ENCODE data around the gene ARF3. TPM values are rescaled to one million over a fixed set of nuclear protein-coding genes. Genes with fewer than 3 reads are reported as not detected.
A peak's percentile ranks its signal among the peaks of the same experiment; 100 is the strongest.
"Not testable (repeated sequence)": the region's sequence is repeated elsewhere in the genome, so short reads cannot be mapped to it uniquely, and the experiment has no call there.

ARF3 gene
- total RNA-seq, 1 experiment from 2014 or later: 141 TPM

DNA sequence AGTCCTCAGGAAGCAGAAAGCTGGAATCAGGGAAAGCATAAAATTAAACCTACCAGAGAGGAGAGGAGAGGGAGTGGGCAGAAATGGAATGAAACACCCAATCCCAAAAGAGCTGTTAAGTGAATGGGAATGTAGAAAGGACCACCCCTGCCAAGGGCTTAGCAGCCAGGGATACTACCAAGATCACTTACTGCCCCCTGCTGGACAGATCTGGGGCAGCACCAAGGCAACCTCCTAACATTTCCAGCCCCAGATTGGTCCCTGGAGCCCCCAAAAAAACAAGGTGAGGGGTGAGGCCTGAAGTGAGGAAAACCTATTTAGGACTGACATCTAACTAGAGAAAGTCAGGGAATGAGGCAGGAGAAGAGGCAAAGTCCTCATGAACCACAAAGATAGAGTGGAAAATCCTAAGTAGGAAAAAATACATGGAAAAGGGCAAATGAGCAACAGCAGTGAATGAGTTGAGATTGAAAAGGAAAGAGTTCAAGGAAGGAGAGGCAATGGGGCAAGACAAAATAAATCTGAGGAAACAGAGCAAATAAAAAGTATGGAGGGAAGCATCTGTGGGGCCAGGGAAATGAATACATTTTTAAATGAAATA is 20.8 kb downstream of the ARF3 start:
- in situ Hi-C loops (cut with HindIII; ENCODE audit: low sequenced_read_pairs): no loop called here

DNA sequence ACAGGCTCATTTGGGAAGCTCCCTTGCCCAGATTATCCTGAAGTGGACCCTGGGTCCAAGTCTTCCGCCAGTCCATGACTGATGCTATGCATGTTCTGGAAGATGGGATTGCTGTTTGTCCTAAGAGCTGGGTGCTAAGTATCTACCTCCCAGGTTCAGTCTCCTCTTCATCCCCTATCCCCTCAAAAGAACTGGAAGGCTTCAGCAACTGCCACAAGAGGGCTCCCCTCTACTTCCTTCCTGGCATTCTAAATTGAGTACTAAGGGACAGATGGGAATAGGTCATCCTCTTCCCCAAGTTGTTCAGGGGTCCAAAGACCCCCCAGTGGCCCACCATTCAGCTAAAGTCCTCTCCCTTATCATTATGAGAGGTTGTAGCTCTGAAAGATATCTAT is 23.0 kb downstream of the ARF3 start:
- in situ Hi-C loops (cut with HindIII; ENCODE audit: low sequenced_read_pairs): no loop called here
- DNase-seq (ENCODE audit: low spot score): no peak

More for the DNA sequence above, 20.8 kb downstream of the ARF3 start:
- peak; percentile 76 for DNase-seq (ENCODE audit: low spot score)

DNA sequence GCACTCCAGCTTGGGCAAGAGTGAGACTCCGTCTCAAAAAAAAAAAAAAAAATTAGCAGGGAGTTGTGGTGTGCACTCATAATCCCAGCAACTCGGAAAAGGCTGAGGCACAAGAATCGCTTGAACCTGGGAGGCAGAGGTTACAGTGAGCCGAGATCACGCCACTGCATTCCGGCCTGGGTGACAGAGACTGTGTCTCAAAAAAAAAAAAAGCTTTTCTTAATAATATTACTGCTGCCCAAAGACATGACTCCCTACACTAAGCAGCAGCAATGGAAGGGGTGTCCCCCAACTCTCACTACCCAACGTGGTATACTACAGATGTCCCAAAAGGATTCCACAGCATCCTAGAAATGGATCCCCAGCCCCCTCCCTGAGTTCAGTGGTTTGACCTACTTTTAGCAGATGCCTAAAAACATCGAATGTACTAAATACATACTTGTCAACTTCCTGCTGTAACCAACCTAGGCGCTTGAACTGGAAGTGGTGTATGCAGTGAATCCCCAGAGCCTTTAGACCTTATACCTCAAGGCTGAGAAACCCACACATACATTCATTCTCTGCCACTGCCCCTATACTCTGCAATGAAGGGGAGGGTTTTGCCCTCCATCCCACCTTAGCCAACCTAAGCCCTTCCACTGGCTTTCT is 23.5 kb downstream of the ARF3 start:
- in situ Hi-C loops (cut with HindIII; ENCODE audit: low sequenced_read_pairs): no loop called here
- DNase-seq (ENCODE audit: low spot score): no peak

DNA sequence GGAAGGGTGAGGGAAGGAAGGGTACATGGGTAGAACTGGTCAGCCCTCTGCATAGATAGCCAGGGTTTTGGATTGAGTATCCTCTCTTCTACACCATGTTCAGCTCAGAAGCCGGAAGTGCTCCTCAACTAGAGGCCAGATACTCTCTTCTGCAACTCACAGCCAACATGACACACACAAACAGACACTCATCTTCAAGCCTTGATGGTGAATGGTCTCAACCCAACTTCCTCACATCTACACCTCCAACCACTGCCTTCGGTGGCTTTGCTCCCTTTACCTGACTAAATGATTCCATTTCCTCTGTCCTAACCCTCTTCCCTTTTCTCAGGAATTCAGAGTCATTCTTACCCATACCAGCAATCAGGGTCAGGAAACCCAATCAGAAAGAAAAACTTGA is 24.4 kb downstream of the ARF3 start:
- in situ Hi-C loops (cut with HindIII; ENCODE audit: low sequenced_read_pairs): no loop called here
- no peak for DNase-seq (ENCODE audit: low spot score)

DNA sequence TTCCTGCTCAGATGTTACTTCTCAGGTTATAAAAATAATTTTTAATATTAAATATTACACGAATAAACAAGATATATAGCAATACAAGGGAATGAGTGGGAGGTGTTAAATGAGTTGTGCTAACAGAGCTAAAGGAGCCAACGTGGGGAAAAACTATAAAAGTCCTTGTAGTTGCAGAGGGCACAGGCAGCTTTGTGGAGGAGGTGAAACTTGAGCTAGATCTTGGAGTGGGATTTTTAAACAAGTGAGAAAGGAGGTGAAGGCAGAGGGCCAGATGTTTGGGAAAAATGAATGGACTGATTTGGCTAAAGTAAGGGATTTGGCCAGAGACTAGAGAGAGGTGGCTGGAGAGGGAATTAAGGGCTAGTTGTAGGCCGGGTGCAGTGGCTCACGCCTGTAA is 26.8 kb downstream of the ARF3 start:
- no peak for DNase-seq (ENCODE audit: low spot score)
- in situ Hi-C loops (cut with HindIII; ENCODE audit: low sequenced_read_pairs): no loop called here

DNA sequence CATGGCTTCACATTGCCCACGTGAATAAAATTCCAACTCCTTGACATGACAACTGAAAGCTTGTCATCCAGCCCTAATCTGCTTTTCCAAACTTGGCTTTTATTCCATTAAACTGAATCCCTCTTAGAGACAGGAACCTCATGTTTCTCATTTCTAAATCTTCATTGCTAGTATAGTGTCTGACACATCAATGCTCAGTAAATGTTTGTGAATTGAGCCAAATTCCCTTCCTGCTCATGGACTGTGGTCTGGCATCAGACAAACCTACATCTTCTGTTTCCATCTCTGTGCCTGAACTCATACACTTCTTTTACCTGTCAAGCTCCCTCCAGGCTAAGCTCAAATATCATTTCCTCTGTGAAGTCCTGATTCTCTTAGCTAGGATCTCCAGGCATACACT is 27.7 kb downstream of the ARF3 start:
- DNase-seq (ENCODE audit: low spot score): no peak
- in situ Hi-C loops (cut with HindIII; ENCODE audit: low sequenced_read_pairs): no loop called here

DNA sequence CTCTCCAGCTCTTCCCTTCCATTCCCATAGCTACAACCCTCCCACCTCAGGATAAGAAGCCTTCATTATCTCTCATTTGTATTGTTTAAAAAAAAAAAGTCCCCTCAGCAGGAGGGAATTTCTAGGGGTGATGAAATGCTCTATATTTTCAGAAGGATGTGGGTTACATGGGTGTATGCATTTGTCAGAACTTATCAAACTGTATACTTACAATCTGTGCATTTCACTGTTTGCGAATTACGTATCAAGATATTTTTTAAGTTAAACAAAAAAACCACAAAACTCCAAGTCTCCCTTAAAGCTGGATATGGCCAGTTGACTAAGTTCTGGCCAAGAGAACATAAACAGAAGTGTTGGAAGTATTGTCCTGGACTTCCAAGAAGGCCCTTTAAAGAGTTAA is 30.0 kb downstream of the ARF3 start:
- in situ Hi-C loops (cut with HindIII; ENCODE audit: low sequenced_read_pairs): no loop called here
- DNase-seq (ENCODE audit: low spot score): no peak

DNA sequence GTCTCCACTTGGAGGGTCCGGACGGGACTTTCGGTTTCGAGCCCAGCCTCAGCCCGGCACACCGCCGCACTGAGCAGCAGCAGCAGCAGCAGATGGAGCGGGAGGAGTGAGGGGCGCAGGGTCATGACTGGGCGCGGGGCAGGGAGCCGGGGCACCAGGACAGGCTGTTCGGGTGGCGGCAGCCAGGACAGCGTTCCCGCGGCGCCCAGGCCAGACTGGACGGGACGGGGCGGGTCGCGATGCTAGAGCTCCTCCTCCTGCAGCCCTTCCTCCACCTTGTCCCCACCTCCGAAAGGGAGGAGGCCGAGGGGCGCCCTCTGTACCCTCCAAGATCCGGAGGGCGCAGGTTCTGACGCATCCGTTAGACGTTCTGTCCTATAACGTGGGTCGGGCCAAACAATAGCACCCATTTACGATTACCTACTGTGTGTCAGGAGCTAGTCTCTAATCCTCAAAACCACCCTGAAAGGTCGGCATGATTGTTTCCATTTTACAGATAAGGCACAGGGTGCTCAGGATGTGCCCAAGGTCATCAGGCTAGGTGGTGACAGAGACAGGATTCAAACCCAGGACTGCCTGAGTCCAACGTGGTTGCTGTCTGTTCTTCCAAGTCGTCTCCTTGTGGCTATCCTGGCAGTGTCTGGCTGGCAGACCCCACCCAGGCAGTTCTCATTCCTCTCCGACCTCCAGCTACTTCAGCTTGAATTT is 31.8 kb downstream of the ARF3 start, which contains the start of gene FKBP11:
Gene FKBP11, minus strand, starts transcription at position 189 of the 708 bp plus-strand sequence. Its CDS starts 64 bp downstream, at position 125.
- no peak for DNase-seq (ENCODE audit: low spot score)
- in situ Hi-C loops (cut with HindIII; ENCODE audit: low sequenced_read_pairs): no loop called here

DNA sequence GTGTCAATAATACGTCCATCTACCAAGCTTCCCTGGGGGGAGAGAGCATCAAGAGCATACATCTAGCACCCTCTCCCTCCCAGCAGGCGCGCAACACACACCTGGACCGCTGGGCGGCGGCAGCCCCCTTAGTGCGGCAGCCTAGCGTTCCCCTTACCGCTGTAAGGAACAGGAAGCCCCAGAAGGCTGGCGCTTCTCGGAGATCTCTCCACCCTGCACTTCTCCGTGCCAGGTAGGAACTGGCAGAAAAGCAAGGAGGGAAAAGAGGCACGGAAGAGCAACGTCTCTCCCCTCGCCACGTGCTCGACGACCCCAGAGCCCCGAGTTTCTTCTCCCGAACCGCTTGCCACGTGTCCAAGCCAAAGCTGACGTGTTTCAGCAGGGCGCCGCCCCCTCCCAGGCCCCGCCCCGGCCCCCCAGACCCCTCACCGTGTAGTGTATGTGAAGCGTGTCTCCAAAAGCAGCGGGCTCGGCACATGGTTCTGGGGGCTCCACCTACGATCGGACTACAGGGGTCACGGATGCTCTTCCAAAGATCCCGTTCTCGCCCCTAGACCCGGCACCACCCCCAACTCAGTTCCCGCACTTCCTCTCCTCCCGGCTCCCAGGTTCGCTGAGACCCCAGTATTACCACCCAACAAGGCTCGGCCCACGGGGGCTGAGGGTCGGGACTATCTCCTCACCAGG is 32.5 kb downstream of the ARF3 start:
- in situ Hi-C loops (cut with HindIII; ENCODE audit: low sequenced_read_pairs): no loop called here
- peak; percentile 31 for DNase-seq (ENCODE audit: low spot score)

DNA sequence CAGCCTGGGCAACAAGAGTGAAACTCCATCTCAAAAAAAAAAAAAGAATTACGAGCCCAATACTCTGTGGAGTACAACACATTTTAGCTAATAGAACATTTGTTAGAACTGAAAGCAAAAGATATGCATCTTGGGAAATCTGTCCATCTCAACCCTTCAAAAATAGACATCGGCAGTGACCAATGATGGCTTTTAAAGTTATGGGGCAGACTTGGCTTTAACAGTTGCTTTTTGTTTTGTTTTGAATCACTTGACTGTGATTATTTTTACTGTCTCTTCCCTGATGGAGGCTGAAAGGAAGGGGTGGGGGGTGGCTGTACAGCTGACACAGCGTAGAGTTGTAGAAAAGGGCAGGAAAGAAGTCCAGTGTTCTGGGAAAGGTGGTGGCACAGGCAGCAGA is 34.2 kb downstream of the ARF3 start:
- in situ Hi-C loops (cut with HindIII; ENCODE audit: low sequenced_read_pairs): no loop called here
- DNase-seq (ENCODE audit: low spot score): no peak

DNA sequence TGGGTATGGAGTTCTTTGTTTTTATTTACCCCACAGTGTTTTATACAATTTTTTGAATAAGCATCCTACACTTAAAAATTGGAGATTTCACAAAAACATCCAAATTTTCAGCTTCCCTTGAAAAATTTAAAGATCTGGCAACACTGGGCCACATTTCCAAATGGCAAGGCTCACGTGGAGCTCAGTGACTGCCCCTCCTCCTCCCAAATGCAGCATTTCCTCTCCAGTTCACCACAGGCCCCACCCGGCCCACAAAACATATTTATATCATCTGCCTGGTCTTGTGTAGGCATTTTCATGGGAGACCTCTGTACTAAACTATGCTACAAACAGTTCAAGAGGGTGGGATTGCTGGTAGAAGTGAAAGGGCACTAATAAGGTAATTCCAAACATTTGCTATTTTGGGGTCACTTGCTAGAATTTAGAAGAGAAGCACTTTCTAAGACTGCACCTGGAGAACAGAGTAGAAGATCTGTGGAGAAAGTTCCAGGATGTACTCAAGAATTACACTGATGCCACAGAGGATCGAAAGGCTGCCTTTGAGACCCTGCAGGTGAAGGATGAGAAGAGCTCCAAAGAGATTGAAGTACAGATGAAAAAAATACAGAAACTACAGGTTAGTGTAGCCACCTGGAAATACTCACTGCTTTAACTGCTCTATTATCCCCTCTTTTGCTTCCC is 39.3 kb downstream of the ARF3 start:
- in situ Hi-C loops (cut with HindIII; ENCODE audit: low sequenced_read_pairs): no loop called here
- no peak for DNase-seq (ENCODE audit: low spot score)

DNA sequence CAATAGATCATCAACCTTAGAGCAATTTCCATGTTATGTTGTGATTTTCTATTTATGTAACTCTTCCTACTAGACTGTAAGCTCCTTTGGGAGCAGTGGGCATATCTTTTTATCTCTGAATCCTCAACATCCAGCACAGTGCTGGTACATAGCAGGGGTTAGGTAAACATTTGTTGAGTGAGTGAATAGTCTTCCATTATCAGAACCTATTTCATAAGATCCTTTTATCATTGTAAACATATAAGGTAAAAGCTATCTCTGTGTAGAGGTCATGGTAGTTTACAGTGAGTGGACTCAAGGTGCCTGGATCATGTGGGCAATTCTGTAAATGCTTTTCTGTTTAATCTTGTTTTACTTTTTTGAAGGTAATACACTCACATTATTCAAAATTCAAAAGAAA is 47.1 kb downstream of the ARF3 start:
- no peak for DNase-seq (ENCODE audit: low spot score)
- in situ Hi-C loops (cut with HindIII; ENCODE audit: low sequenced_read_pairs): no loop called here

DNA sequence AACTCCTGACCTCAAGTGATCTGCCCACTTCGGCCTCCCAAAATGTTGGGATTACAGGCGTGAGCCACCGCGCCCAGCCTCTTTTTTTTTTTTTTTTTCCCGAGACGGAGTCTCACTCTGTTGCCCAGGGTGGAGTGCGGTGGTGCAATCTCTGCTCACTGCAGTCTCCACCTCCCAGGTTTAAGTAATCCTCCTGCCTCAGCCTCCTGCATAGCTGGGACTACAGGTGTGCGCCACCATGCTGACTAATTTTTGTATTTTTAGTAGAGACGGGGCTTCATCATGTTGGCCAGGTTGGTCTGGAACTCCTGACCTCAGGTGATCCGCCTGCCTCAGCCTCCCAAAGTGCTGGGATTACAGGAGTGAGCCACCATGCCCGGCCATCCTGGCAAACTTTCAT is 47.6 kb downstream of the ARF3 start:
- in situ Hi-C loops (cut with HindIII; ENCODE audit: low sequenced_read_pairs); DNase-seq (ENCODE audit: low spot score): not testable (repeated sequence)

DNA sequence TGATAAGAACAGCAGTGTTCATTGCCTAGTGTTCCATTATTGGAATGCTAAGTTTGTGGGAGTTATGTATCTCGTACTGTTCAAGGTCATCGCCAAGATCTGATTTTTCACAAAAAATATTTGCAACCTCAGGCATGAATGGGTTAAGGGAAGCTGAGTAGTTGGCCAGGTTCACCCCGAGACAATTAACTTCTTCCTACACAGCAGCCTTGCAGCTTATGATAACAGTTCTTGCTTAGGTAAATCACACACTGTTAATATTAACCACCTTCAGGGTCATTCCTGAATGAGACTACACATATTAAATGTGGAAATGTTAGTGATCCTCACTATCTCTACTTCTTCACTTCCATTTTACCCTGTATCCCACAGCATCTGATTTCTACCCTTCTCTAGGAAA is 50.0 kb downstream of the ARF3 start:
- DNase-seq (ENCODE audit: low spot score): no peak
- in situ Hi-C loops (cut with HindIII; ENCODE audit: low sequenced_read_pairs): no loop called here

DNA sequence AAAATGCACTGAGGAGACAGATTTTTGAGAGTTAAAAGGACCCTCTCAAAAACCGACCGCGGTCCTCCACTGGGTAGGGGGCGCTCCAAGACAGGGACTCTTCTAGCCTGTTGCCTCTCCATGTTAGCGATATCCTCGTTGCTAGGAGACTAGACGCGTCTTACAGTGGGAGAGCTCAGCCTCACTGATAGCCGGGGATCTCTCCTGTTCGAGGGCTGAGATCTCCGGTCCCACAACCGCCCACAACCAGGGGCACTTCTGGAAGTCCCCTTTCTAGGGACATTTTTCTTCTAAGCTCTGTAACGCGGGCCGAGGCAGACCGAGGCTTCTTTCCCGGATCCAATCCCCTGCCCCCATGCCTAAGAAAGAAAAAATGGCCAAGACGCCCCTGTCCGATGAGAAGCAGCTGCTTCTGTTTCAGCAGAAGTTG is 53.3 kb downstream of the ARF3 start:
- in situ Hi-C loops (cut with HindIII; ENCODE audit: low sequenced_read_pairs): no loop called here
- peak; percentile 69 for DNase-seq (ENCODE audit: low spot score)

DNA sequence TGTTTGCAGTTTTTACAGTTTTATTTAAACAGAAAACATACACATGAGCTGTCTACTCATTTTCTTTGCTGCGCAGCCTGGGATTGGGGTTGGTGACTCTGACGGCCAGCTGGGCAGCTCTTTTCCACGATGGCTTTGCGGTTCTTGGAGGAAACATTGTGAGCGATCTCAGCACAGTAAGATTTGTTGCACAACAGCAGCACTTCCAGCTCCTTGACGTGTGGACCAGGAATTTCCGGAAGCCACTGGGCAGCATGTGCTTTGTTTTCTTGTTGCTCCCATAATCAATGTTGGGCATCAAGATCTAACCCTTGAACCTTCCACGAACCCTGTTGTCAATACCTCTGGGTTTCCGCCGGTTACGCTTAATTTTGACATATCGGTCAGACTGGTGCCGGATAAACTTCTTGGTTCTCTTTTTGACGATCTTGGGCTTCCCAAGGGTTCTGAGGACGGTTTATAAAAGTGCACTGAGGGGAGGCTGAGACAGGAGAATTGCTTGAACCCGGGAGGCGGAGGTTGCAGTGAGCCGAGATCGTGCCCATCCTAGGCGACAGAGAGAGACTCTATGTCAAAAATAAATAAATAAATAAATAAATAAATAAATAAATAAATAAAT is 53.8 kb downstream of the ARF3 start:
- no peak for DNase-seq (ENCODE audit: low spot score)
- in situ Hi-C loops (cut with HindIII; ENCODE audit: low sequenced_read_pairs): no loop called here

DNA sequence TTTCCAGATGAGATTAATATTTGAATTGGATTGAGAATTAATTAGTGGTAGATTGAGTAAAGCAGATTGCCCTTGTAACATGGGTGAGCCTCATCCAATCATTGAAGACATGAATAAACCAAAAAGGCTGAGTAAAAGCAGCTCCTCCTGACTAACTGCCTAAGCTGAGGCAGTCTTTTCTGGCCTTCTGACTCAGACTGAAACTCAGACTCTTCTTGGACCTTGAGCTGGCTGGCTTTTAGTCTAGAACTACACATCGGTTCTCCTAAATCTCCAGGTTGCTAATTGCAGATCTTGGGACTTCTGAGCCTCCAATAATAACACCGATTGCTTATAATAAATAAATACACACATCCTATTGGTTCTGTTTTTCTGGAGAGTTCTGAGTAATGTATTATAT is 56.0 kb downstream of the ARF3 start:
- no peak for DNase-seq (ENCODE audit: low spot score)
- in situ Hi-C loops (cut with HindIII; ENCODE audit: low sequenced_read_pairs): no loop called here

DNA sequence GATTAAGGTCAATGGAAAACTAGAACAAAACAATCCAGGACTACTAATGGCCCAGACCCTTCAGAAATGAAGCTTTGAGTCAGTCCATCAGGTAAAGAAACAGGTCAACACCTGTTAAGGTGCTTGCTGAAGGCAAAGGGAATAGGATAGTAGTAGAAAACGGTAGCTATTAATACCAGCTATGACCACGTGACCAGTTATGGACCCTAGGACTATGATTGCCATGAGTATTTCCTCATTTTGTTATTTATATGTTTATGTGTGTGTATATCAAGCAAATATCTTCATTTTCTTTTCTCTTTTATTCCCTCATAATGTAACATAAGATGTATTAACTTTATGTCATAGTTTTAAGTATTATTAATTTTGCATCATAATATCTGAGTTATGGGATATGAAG is 57.6 kb downstream of the ARF3 start:
- no peak for DNase-seq (ENCODE audit: low spot score)
- in situ Hi-C loops (cut with HindIII; ENCODE audit: low sequenced_read_pairs): no loop called here

DNA sequence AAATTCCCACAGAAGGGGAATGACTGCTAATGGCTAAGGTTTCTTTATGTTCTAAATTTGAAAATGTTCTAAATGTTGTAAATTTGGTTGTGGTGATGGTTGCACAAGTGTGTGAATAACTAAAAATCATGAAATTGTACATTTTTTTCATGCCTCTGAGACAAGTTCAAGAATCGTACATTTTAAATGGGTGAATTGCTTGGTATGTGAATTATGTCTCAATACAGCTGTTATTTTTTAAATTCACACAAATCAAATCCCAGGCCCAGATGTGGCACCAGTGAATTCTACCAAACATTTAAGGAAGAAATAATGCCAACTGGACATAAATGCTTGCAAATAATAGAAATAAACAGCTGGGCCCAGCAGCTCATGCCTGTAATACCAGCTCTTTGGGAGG is 63.0 kb downstream of the ARF3 start:
- no peak for DNase-seq (ENCODE audit: low spot score)
- in situ Hi-C loops (cut with HindIII; ENCODE audit: low sequenced_read_pairs): no loop called here
